K562 (cell line): Measurements from ENCODE around the gene LPAR3. TPM values are rescaled to one million over a fixed set of nuclear protein-coding genes. Genes with fewer than 3 reads are reported as not detected.

Experiments used
- ATAC-seq: fragments of 200-7000 bp; cut with Tn5 transposase; 3 replicates; pipeline ENCODE4 v1.9.1; 2020; ENCODE audit warnings: moderate library complexity
- BruUV-seq: library from RNA; stranded (reverse); fragments of 400-500 nt; replicated peaks from 2 replicates; lab custom pipeline; 2021; lab: Mats Ljungman, UMichigan
- CTCF ChIA-PET: fragments of 300-600 bp; formaldehyde crosslinking; extraction: SDS; loops from one replicate; lab custom pipeline; 2021; ENCODE audit warnings: low intra/inter-chr PET ratio; lab: Yijun Ruan, JAX
- POLR2A ChIA-PET: fragments of 300-600, 350-650 bp; sonication (Branson Sonifier 250); formaldehyde crosslinking; extraction: SDS; loops from one replicate; lab custom pipeline; 2021; ENCODE audit warnings: antibody characterized with exemption, inconsistent platforms; lab: Yijun Ruan, JAX
- DNase-seq, 4 experiments: peaks; one replicate each; pipeline versions ENCODE4 v3.0.0 to v3.0.0-alpha.2; 2011 to 2018; ENCODE audit warnings: low spot score in 3 of 4, mixed read lengths in 3 of 4; ENCODE audit errors: extremely low read depth in 1 of 4
- FAIRE-seq: peaks from 2 replicates; lab custom pipeline; 2011; peaks lifted over from hg19 to GRCh38; lab: Jason Lieb, UNC
- H2AFZ ChIP-seq: 2 replicates; pipeline ENCODE4 v1.6.0; 2011; ENCODE audit warnings: low read depth, low read length, control low read depth, inconsistent platforms
- H3K27ac ChIP-seq: fragments of 200-600 bp; 3 replicates; pipeline ENCODE4 v1.8.0; 2011; ENCODE audit warnings: low read depth, mild to moderate bottlenecking, control low read depth, inconsistent platforms, low read length, moderate library complexity, mixed read lengths; ENCODE audit errors: extremely low read depth
- H3K27me3 ChIP-seq, 2 experiments: fragments of 300-600 bp in 1 of 2; 2 replicates in 1 of 2; 3 replicates in 1 of 2; pipeline versions ENCODE4 v1.6.0 to v1.8.0; 2011; ENCODE audit warnings: inconsistent platforms in 2 of 2, low read length in 2 of 2, mild to moderate bottlenecking in 1 of 2, mixed read lengths in 1 of 2, moderate library complexity in 1 of 2; ENCODE audit not compliant: control insufficient read depth in 2 of 2, insufficient read depth in 2 of 2
- H3K36me3 ChIP-seq: fragments of 300-600 bp; 3 replicates; pipeline ENCODE4 v1.8.0; 2011; ENCODE audit warnings: mild to moderate bottlenecking, low read length, inconsistent platforms; ENCODE audit not compliant: control insufficient read depth, insufficient read depth
- H3K4me1 ChIP-seq, 2 experiments: fragments of 200-600 bp in 1 of 2; replicated peaks in 1 of 2; 2 replicates in 1 of 2; 3 replicates in 1 of 2; pipeline versions ENCODE4 v1.5.1 to v1.8.0; 2011; ENCODE audit warnings: inconsistent platforms in 2 of 2, low read length in 2 of 2, mild to moderate bottlenecking in 1 of 2, mixed read lengths in 1 of 2, moderate library complexity in 1 of 2; ENCODE audit not compliant: control insufficient read depth in 2 of 2, insufficient read depth in 2 of 2
- H3K4me2 ChIP-seq: 2 replicates; pipeline ENCODE4 v1.6.1; 2011; ENCODE audit warnings: low read length, control low read depth, inconsistent platforms, mixed read lengths; ENCODE audit not compliant: insufficient read depth
- H3K4me3 ChIP-seq: fragments of 200-600 bp; sonication (generic), shearing (Covaris generic); 2 replicates; pipeline ENCODE4 v1.5.1; 2016; ENCODE audit warnings: control low read depth, inconsistent platforms
- H3K79me2 ChIP-seq: fragments of 200-600 bp; 3 replicates; pipeline ENCODE4 v1.8.0; 2011; ENCODE audit warnings: low read length, inconsistent platforms; ENCODE audit not compliant: control insufficient read depth, insufficient read depth
- H3K9ac ChIP-seq, 2 experiments: 2 replicates each; pipeline versions ENCODE4 v1.6.0 to v1.6.1; 2011; ENCODE audit warnings: low read depth in 2 of 2, low read length in 2 of 2, control low read depth in 1 of 2, inconsistent platforms in 1 of 2, mild to moderate bottlenecking in 1 of 2, mixed read lengths in 1 of 2; ENCODE audit not compliant: insufficient read depth in 1 of 2
- H3K9me1 ChIP-seq: one replicate; pipeline ENCODE4 v1.6.0; 2011; ENCODE audit warnings: inconsistent platforms, mild to moderate bottlenecking, low read length, moderate library complexity; ENCODE audit not compliant: control insufficient read depth, insufficient read depth
- H3K9me3 ChIP-seq: replicated peaks from 2 replicates; pipeline ENCODE4 v1.5.1; 2011; ENCODE audit warnings: low read depth, low read length, inconsistent platforms; ENCODE audit not compliant: control insufficient read depth, insufficient read depth
- H4K20me1 ChIP-seq: replicated peaks from 2 replicates; pipeline ENCODE4 v1.6.1; 2011; ENCODE audit warnings: low read length, inconsistent platforms, mixed read lengths; ENCODE audit not compliant: control insufficient read depth, insufficient read depth
- CTCF ChIP-seq, 3 experiments: IDR thresholded peaks in 2 of 3; conservative IDR thresholded peaks in 1 of 3; 2 replicates each; pipeline ENCODE4 v1.5.1; 2011 to 2012; ENCODE audit warnings: low read length in 3 of 3, mild to moderate bottlenecking in 3 of 3, control low read depth in 2 of 3, improper control_type of control experiment in 1 of 3, inconsistent platforms in 1 of 3, low read depth in 1 of 3, mixed read lengths in 1 of 3, moderate library complexity in 1 of 3; ENCODE audit not compliant: insufficient read depth in 2 of 3
- HDAC8 ChIP-seq: fragments of 450-650 bp; IDR thresholded peaks from 2 replicates; pipeline ENCODE4 v1.6.1; 2016; ENCODE audit warnings: mild to moderate bottlenecking, missing genetic modification characterization, moderate library complexity, missing compliant biosample characterization
- KLF6 ChIP-seq: fragments of 250-450 bp; sonication (Bioruptor Pico); IDR thresholded peaks from 2 replicates; pipeline ENCODE4 v1.4.0; 2020; ENCODE audit warnings: mild to moderate bottlenecking, moderate library complexity, borderline replicate concordance
- ZNF583 ChIP-seq: fragments of 250-450 bp; sonication (Bioruptor Pico); IDR thresholded peaks from 2 replicates; pipeline ENCODE4 v1.4.0; 2020
- in situ Hi-C: fragments of 300-500 bp; cut with MboI; formaldehyde crosslinking; loops from 4 replicates; pipeline ENCODE4 v1.15.0; 2018; ENCODE audit warnings: inconsistent platforms, mixed read lengths
- intact Hi-C: fragments of 100-400 bp; cut with micrococcal nuclease; formaldehyde crosslinking; loops from 2 replicates; pipeline ENCODE4 v1.14.2; 2022
- polyA plus RNA-seq, 8 experiments: library from polyadenylated mRNA; depleted of rRNA in 4 of 8; stranded (reverse) in 5 of 8; unstranded in 3 of 8; fragments of >200 nt; fragmentation: Nextera tagmentation in 2 of 8; fragmentation: Illumina TruSeq in 1 of 8; extraction: Ambion mirVana in 2 of 8; extraction: Trizol in 1 of 8; gene quantifications; 2 replicates each; pipeline versions ENCODE4 v1.2.1 to v1.2.3, GENCODE V29; 2011 to 2014; ENCODE audit warnings: inconsistent platforms in 1 of 8, missing spikeins in 1 of 8
- total RNA-seq, 7 experiments: library from RNA; depleted of rRNA in 6 of 7; stranded (reverse); fragments of >200 nt in 6 of 7; fragmentation: Illumina TruSeq in 2 of 7; extraction: Trizol in 2 of 7; gene quantifications; 2 replicates each; pipeline versions ENCODE4 v1.2.1 to v1.2.3, GENCODE V29; 2011 to 2021; ENCODE audit warnings: low replicate concordance in 1 of 7

The LPAR3 gene
- total and polyA plus RNA-seq, 9 of the 15 experiments (the other 6 are each of a cell fraction or from before 2014, with no cell fraction given): 0.11 TPM; not detected in 8

- ATAC-seq: no peak
- H2AFZ ChIP-seq: no peak overlapping the region
- H3K4me3 ChIP-seq: no peak overlapping the region
- no peaks in the 10 kb centered on the region for H3K9me3 ChIP-seq
- H4K20me1 ChIP-seq: no peaks in the 10 kb centered on the region
- no peak overlapping the region for H3K9ac ChIP-seq
- in situ Hi-C loops: no loop called here
- no peak for TF ChIP-seq HDAC8 (tag)
- TF ChIP-seq ZNF583 (CRISPR knock-in tag): no peak
- no peak for TF ChIP-seq KLF6
- TF ChIP-seq CTCF (IDR thresholded peaks at IDR 0.05 in 2 of 3, conservative IDR thresholded peaks at IDR 0.05 in 1 of 3; ENCODE audit: insufficient read depth in 2 of 3, low read depth in 1 of 3, low read length in 3 of 3): no peak
- DNase-seq: no peak
- H3K4me2 ChIP-seq: no peak overlapping the region
- H3K9me1 ChIP-seq: peaks cover 4% of the 10 kb centered on the region
- H3K27ac ChIP-seq: no peak overlapping the region; the same call in 2 of the 3 replicates
- FAIRE-seq: no peak
- ChIA-PET CTCF (no interaction called here), POLR2A (no interaction called here)
- intact Hi-C loops: no loop called here
- no peaks in the 10 kb centered on the region for H3K79me2 ChIP-seq
- H3K36me3 ChIP-seq: no peaks in the 10 kb centered on the region
- H3K4me1 ChIP-seq: peaks cover 0 to 9% of the 10 kb centered on the region in 2 experiments; a peak in 1 of 5 replicates
- H3K27me3 ChIP-seq: peaks cover 4 to 13% of the 10 kb centered on the region in 2 experiments; a peak in 4 of 5 replicates
- no TSS peak for BruUV-seq
Observed at GRCh38 chr1:84888753-84889152, 4.3 kb downstream of the LPAR3 start.
